HG02623 (cell line): ENCODE measurements around the gene ZNF618.

ENCODE experiments used
- ATAC-seq: cut with Tn5 transposase; IDR thresholded peaks from one replicate; pipeline ENCODE4 v1.9.1; 2021; ENCODE audit warnings: moderate library complexity; ENCODE audit not compliant: unreplicated experiment

Gene ZNF618

GRCh38 chr9:114051706-114052105, 175.6 kb downstream of the ZNF618 start:
- no peak for ATAC-seq

- no peak for ATAC-seq
Observed at GRCh38 chr9:114053246-114054005, 177.3 kb downstream of the ZNF618 start.

GRCh38 chr9:114054191-114054690, 178.1 kb downstream of the ZNF618 start:
- ATAC-seq = no peak

- no peak for ATAC-seq
Observed at GRCh38 chr9:114055061-114055460, 179.0 kb downstream of the ZNF618 start.

- ATAC-seq = no peak
Observed at GRCh38 chr9:114055894-114056293, 179.8 kb downstream of the ZNF618 start.

DNA sequence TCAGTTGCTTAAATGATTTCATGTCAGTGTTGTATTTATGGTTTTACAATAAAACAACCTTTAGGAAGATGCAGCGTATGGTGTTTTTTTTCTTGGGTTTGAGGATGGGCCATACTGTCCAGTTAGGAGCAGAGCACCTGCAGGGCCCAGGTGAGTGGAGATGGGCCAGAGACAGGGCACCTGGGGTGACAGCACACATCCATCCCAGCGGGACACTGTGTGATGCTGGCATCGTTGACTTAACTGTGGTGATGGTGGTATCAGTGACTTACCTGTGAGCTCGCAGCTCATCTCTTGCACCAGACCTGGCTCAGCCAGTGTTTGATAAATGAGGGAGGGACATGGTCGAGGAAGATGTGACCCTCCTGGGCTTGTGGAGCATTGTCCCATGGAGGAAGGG, 180.4 kb downstream of the ZNF618 start:
- ATAC-seq = no peak

- no peak for ATAC-seq
Observed at GRCh38 chr9:114057161-114057885, 181.2 kb downstream of the ZNF618 start.

DNA sequence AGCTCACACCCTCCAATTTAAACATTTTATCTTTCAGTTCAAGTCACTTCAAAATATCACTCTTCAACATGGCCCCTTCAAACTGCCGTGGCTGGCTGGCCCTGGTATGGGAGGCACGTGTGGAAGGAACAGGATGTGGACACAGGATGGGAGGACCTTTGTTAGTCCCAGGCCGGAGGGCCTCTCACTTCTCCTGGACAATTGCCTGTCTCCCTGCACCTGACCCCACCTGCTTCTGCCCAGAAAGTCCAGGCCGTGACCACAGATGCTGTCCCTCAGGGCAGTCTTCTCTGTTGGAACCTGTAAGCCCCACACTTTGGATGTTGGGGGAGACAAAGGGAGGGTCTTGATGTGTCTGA, 182.6 kb downstream of the ZNF618 start:
- no peak for ATAC-seq

GRCh38 chr9:114059047-114059803, 183.1 kb downstream of the ZNF618 start:
- no peak for ATAC-seq

DNA sequence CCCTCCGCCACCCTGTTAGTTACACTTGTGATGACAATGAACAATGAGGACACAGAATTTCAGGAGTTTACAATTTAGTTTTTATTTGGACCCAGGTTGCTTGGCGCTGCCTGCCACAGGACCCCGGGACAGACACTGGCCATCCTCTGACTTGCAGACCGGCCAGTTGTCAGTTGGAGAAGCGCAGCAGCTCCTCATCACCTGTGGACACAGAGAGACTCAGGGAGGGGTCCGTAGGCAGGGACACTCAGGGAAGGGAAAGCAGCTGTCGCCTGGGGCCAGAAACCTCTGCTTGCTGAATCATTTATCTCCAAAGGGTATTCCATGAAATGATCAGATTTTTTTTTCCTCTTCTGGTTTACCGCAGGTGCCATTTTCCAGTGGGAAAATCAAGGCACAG, 184.0 kb downstream of the ZNF618 start:
- no peak for ATAC-seq

DNA sequence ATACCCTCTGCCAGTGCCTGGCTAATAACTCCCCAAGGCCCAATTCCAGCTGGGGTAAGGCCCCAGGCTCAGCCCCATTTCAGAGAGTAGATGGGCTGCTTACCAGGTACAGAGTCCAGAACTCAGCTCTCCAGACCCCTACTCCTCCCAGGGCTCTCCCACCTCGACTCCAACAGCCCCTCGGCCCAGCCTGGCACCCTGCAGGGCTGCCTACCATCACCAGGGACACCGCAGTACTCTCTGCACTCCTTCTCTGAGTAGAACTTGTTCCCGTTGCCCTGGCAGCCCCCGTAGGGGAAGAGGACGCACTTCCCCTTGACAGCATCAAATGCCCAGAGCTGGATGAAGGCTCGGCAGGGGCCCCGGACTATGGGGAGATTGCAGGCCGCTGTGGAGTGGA, 184.6 kb downstream of the ZNF618 start:
- ATAC-seq = no peak

GRCh38 chr9:114061292-114061691, 185.2 kb downstream of the ZNF618 start:
- ATAC-seq = no peak

- no peak for ATAC-seq
Observed at GRCh38 chr9:114061830-114062474, 185.8 kb downstream of the ZNF618 start.

DNA sequence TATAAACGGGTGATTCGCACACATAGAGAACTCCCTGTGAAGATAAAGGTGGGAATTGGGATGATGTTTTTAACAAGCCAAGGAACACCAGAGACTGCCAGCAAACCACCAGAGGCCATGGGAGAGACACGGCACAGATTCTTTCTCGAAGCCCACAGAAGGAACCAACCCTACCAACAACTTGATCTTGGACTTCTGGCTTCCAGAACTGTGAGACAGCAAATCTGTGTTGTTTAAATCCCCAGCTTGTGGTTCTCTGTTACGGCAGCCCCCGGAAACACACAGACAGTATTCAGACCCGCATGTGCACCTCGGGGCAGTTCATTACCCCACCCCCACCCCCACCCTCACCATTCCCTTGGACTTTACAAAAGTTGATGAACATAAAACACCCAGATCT, 189.2 kb downstream of the ZNF618 start:
- ATAC-seq = no peak

- ATAC-seq = no peak
Observed at GRCh38 chr9:114069476-114070187, 193.5 kb downstream of the ZNF618 start.

DNA sequence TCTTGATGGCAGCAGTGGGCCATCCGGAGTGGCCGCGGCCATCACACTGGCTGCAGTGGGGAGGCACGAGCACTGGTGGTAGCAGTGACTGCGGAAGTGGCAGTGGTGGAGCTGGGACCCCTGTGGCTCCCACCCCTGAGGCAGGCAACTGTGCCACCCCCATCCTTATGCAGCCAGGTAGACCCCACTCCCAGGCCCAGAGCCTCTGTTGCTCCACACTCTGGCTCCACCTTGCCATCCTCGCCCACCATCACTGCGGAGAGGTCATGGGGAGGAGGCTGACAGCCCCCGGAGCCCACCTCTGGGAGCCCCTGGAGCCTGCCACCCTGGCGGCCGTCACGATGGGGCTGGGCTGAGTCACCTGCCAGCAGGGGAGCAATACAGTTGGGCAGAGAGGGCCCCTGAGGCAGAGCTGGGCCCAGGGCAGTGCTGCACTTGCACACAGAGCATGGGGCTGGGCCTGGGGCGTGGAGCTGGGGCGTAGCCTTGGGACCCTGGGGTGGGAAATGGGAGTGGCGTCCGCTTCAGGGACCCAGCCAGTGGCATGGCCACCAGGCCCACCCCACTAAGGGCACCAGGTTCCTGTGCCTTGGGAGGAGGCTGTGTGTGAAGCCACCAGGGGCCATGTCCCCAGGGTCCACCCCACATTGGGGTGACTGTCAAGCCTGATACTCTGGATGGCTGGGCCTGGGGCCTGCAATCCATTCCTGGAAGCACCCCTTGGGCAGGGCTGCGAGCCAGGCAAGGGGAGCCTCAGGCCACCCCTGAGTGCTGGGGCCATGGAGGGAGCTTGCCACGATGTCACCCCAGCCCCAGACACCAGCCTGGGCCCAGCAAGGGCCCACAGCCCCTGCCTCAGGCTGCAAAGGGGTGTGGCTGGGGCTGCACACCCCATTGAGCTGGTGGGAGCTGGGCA, 194.3 kb downstream of the ZNF618 start:
- no peak for ATAC-seq

DNA sequence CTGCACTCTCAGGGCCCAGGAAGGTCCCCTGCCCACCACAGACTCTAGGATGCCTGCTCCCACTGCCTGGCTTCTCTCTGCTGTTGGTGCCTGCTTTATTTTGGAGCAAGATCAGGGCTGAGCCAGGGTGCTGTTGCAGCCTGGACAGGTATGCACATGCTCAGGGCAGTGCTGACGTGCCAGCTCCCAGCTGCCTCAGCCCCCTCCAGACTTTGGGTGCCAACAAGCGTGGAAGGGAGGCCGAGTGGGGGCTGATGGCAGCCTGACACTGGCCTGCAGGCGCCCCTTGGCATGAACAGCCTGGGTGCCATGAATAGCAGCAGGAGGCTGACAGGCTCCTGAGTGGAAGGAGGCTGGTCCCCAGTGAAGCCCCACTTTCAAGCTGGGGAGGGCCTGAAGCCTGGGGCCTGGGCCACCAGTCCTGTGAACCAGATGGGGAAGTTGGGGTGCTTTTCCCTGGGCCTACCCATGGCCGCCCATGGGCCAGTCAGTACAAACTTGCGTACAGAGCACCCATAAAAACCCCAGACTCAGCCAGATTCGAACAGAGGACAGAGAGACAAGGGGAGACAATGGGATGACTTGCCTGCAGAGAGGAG, 195.2 kb downstream of the ZNF618 start:
- no peak for ATAC-seq

DNA sequence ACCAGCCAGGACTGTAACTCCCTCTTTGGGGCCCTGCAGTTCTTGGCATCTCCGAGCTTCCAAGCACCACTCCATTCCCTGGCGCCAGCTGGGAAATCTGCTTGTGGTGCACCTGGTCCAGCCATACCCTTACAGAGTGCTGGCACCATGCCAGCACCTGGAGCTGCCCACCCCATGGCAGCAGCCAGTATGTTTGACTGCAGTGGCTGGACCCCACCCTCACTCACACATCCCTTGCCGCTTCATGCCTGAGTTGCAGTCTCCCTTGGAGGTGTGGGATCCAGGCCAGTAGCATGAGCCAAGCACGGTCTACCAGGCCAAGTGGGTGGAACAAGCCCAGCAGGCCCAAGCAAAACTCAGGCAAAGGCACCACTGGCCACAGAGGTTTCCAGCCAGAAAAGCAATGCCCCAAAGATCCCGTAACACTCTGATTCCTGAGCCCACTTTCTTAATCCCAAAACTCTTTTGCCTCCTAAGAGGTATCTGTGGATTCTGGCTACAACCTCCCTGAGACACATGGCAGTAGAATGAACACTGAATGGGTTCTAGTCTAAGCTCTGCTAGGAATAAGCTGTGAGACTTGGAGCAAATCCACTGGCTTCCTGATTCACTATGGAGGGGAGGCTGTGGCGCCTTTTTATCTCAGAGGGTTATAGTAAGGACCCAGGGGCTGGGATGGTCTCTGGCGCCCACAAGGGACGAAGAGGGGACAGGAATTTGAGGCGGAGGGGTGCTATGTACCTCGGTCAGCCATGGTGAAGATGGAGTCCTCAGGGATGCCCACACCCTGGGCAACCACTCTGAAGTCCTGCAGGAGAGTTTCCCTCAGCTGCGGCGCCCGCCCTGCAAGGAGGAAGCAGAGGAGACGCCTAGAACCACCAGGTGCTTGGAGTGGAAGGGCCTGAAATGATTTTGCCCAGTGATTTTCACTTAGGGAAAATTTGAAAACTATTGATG, 196.4 kb downstream of the ZNF618 start:
- ATAC-seq = no peak
